H1 (cell line): Measurements from ENCODE around the gene ARID4B. TPM values are rescaled to one million over a fixed set of nuclear protein-coding genes. Genes with fewer than 3 reads are reported as not detected.

Experiments used
- CTCF ChIA-PET: fragments of 300-600 bp; sonication (Branson Sonifier 250); formaldehyde crosslinking; loops from one replicate; lab custom pipeline; 2021; ENCODE audit not compliant: partially characterized antibody; lab: Charles Lee
- POLR2A ChIA-PET: fragments of 300-600 bp; sonication (Branson Sonifier 250); formaldehyde crosslinking; loops from one replicate; lab custom pipeline; 2021; ENCODE audit warnings: inconsistent platforms; ENCODE audit not compliant: partially characterized antibody; lab: Charles Lee
- DNase-seq, 2 experiments: peaks; one replicate each; pipeline versions ENCODE4 v3.0.0 to v3.0.0-alpha.2; 2010 to 2022; ENCODE audit warnings: low spot score in 2 of 2, low read depth in 1 of 2, mixed read lengths in 1 of 2
- FAIRE-seq: peaks from 2 replicates; lab custom pipeline; 2011; peaks lifted over from hg19 to GRCh38; lab: Jason Lieb, UNC
- H2AFZ ChIP-seq: 2 replicates; pipeline ENCODE4 v1.8.1; 2012; ENCODE audit warnings: low read length, inconsistent platforms
- H2AK5ac ChIP-seq: 2 replicates; pipeline ENCODE4 v1.6.1; 2013; ENCODE audit warnings: low read depth, low read length
- H2BK120ac ChIP-seq: replicated peaks from 2 replicates; pipeline ENCODE3; 2013; ENCODE audit warnings: low read depth, low read length, inconsistent platforms
- H2BK12ac ChIP-seq: 2 replicates; pipeline ENCODE4 v1.6.1; 2013; ENCODE audit warnings: low read depth, low read length
- H2BK15ac ChIP-seq: 2 replicates; pipeline ENCODE4 v1.6.1; 2013; ENCODE audit warnings: low read length
- H2BK20ac ChIP-seq: 2 replicates; pipeline ENCODE4 v1.6.1; 2013; ENCODE audit warnings: low read length
- H2BK5ac ChIP-seq: 2 replicates; pipeline ENCODE4 v1.6.1; 2013; ENCODE audit warnings: low read depth, low read length
- H3K14ac ChIP-seq: 2 replicates; pipeline ENCODE4 v1.6.1; 2013; ENCODE audit warnings: inconsistent platforms; ENCODE audit not compliant: insufficient read length
- H3K18ac ChIP-seq: 2 replicates; pipeline ENCODE4 v1.6.1; 2013; ENCODE audit warnings: low read length; ENCODE audit errors: extremely low read depth
- H3K23ac ChIP-seq: 2 replicates; pipeline ENCODE4 v1.6.1; 2013; ENCODE audit warnings: inconsistent platforms; ENCODE audit not compliant: insufficient read length
- H3K23me2 ChIP-seq: 2 replicates; pipeline ENCODE4 v1.6.1; 2013; ENCODE audit warnings: low read depth, low read length
- H3K27ac ChIP-seq: 2 replicates; pipeline ENCODE4 v1.6.1; 2011; ENCODE audit warnings: low read depth, low read length, inconsistent platforms
- H3K27me3 ChIP-seq, 4 experiments: replicated peaks in 1 of 4; 1 replicate in 1 of 4; 2 replicates in 3 of 4; pipeline versions ENCODE4 v1.6.1 to v1.8.1; 2011 to 2013; ENCODE audit warnings: low read length in 3 of 4, mild to moderate bottlenecking in 3 of 4, inconsistent platforms in 2 of 4, mixed read lengths in 2 of 4, moderate library complexity in 1 of 4; ENCODE audit not compliant: control insufficient read depth in 3 of 4, insufficient read depth in 3 of 4; ENCODE audit errors: extremely low read depth in 1 of 4
- H3K36me3 ChIP-seq, 4 experiments: 2 replicates each; pipeline versions ENCODE4 v1.6.1 to v1.8.1; 2011 to 2013; ENCODE audit warnings: mild to moderate bottlenecking in 4 of 4, low read length in 3 of 4, moderate library complexity in 2 of 4, control low read depth in 1 of 4, inconsistent platforms in 1 of 4; ENCODE audit not compliant: insufficient read depth in 4 of 4, control insufficient read depth in 2 of 4
- H3K4ac ChIP-seq: replicated peaks from 2 replicates; pipeline ENCODE3; 2013; ENCODE audit warnings: low read length, low read depth, mixed read lengths, inconsistent platforms; ENCODE audit not compliant: insufficient read length
- H3K4me1 ChIP-seq, 4 experiments: replicated peaks in 1 of 4; 1 replicate in 1 of 4; 2 replicates in 3 of 4; pipeline versions ENCODE4 v1.6.1 to v1.8.1; 2011 to 2013; ENCODE audit warnings: low read length in 3 of 4, inconsistent platforms in 2 of 4, mixed read lengths in 1 of 4; ENCODE audit not compliant: insufficient read depth in 4 of 4, control insufficient read depth in 3 of 4
- H3K4me2 ChIP-seq, 2 experiments: 2 replicates each; pipeline versions ENCODE4 v1.6.1 to v1.8.1; 2011 to 2013; ENCODE audit warnings: low read depth in 2 of 2, low read length in 2 of 2, control low read depth in 1 of 2, inconsistent platforms in 1 of 2, mild to moderate bottlenecking in 1 of 2; ENCODE audit not compliant: insufficient read depth in 1 of 2
- H3K4me3 ChIP-seq, 4 experiments: fragments of 200-600, 300-600 bp in 1 of 4; sonication (generic), shearing (Covaris generic), sonication (Bioruptor Twin) in 1 of 4; 2 replicates each; pipeline versions ENCODE4 v1.5.1 to v1.8.1; 2011 to 2016; ENCODE audit warnings: low read length in 4 of 4, low read depth in 3 of 4, control low read depth in 2 of 4, inconsistent platforms in 2 of 4, mild to moderate bottlenecking in 2 of 4, mixed read lengths in 1 of 4, moderate library complexity in 1 of 4; ENCODE audit not compliant: insufficient read depth in 2 of 4; ENCODE audit errors: extremely low read depth in 1 of 4
- H3K56ac ChIP-seq: replicated peaks from 2 replicates; pipeline ENCODE3; 2013; ENCODE audit warnings: low read depth, mild to moderate bottlenecking, mixed read lengths, low read length, inconsistent platforms; ENCODE audit not compliant: insufficient read length
- H3K79me1 ChIP-seq: 2 replicates; pipeline ENCODE4 v1.6.1; 2013; ENCODE audit warnings: low read depth, low read length, control low read depth
- H3K79me2 ChIP-seq, 2 experiments: 2 replicates each; pipeline versions ENCODE4 v1.6.1 to v1.8.1; 2012 to 2013; ENCODE audit warnings: low read length in 2 of 2, mild to moderate bottlenecking in 2 of 2, inconsistent platforms in 1 of 2; ENCODE audit not compliant: insufficient read depth in 2 of 2, control insufficient read depth in 1 of 2
- H3K9ac ChIP-seq, 4 experiments: replicated peaks in 1 of 4; 1 replicate in 1 of 4; 2 replicates in 3 of 4; pipeline versions ENCODE4 v1.6.1 to v1.8.1; 2011 to 2013; ENCODE audit warnings: low read depth in 3 of 4, low read length in 3 of 4, control low read depth in 2 of 4, mild to moderate bottlenecking in 2 of 4, moderate library complexity in 2 of 4, inconsistent platforms in 1 of 4; ENCODE audit errors: extremely low read depth in 1 of 4
- H3K9me3 ChIP-seq, 2 experiments: 2 replicates each; pipeline versions ENCODE4 v1.6.1 to v1.8.1; 2012 to 2013; ENCODE audit warnings: mild to moderate bottlenecking in 2 of 2, moderate library complexity in 2 of 2, control low read depth in 1 of 2, inconsistent platforms in 1 of 2, low read depth in 1 of 2, low read length in 1 of 2, mixed read lengths in 1 of 2; ENCODE audit not compliant: insufficient read depth in 2 of 2
- H4K20me1 ChIP-seq, 2 experiments: replicated peaks in 1 of 2; 2 replicates each; pipeline versions ENCODE3 to v1.8.1; 2011 to 2013; ENCODE audit warnings: inconsistent platforms in 2 of 2, low read length in 2 of 2, mild to moderate bottlenecking in 1 of 2; ENCODE audit not compliant: insufficient read depth in 2 of 2, control insufficient read depth in 1 of 2
- H4K5ac ChIP-seq: 2 replicates; pipeline ENCODE4 v1.6.1; 2013; ENCODE audit warnings: low read length, low read depth, mixed read lengths, inconsistent platforms; ENCODE audit not compliant: insufficient read length
- H4K8ac ChIP-seq: 2 replicates; pipeline ENCODE4 v1.8.0; 2013; ENCODE audit warnings: mild to moderate bottlenecking, moderate library complexity, low read length, inconsistent platforms; ENCODE audit not compliant: insufficient read depth; ENCODE audit errors: extremely low read depth
- H4K91ac ChIP-seq: replicated peaks from 2 replicates; pipeline ENCODE3; 2013; ENCODE audit warnings: low read length, mixed read lengths, inconsistent platforms; ENCODE audit not compliant: insufficient read length
- EP300 ChIP-seq, 2 experiments: IDR thresholded peaks; 1 replicate in 1 of 2; 2 replicates in 1 of 2; pipeline ENCODE4 v1.6.1; 2011 to 2012; ENCODE audit warnings: low read depth in 2 of 2, low read length in 2 of 2, mild to moderate bottlenecking in 2 of 2, borderline replicate concordance in 1 of 2, inconsistent platforms in 1 of 2, moderate library complexity in 1 of 2
- HDAC6 ChIP-seq: IDR thresholded peaks from one replicate; pipeline ENCODE4 v1.7.1; 2012; ENCODE audit warnings: low read depth, mild to moderate bottlenecking, inconsistent platforms, low read length, moderate library complexity
- TBP ChIP-seq: IDR thresholded peaks from 2 replicates; pipeline ENCODE4 v1.6.1; 2011; ENCODE audit warnings: low read depth, low read length, improper control_type of control experiment
- WGBS, 2 experiments: shearing (Covaris generic) in 1 of 2; methylation state at CpG; one replicate each; pipeline versions ENCODE4 v1.1.6 to v1.1.7; 2013 to 2015; ENCODE audit warnings: low lambda C conversion rate in 2 of 2, mixed read lengths in 2 of 2, inconsistent platforms in 1 of 2, low coverage in 1 of 2, missing lambda C conversion rate in 1 of 2; ENCODE audit not compliant: insufficient replicate concordance in 2 of 2, insufficient coverage in 1 of 2, insufficient read length in 1 of 2; ENCODE audit errors: extremely low coverage in 1 of 2, missing lambda C conversion rate in 1 of 2; 5-methylcytosine and 5-hydroxymethylcytosine counted together
- polyA plus RNA-seq, 7 experiments: library from polyadenylated mRNA; depleted of rRNA in 3 of 7; stranded (reverse) in 5 of 7; unstranded in 2 of 7; fragments of >200 nt in 5 of 7; fragments of 200-250 nt in 2 of 7; gene quantifications; 1 replicate in 5 of 7; 2 replicates in 1 of 7; 4 replicates in 1 of 7; pipeline versions ENCODE4 v1.2.1 to v1.2.3, GENCODE V29; 2011 to 2013; ENCODE audit warnings: missing spikeins in 2 of 7, mixed read lengths in 2 of 7
- total RNA-seq: library from RNA; stranded (reverse); fragmentation: NEBNext Ultra II Directional; extraction: Animal tissue kit (Norgen Biotek cat#: 25700); gene quantifications from 2 replicates; pipeline ENCODE4 v1.2.1, GENCODE V29; 2021

ARID4B gene
- total and polyA plus RNA-seq, 2 of the 8 experiments (the other 6 are each of a cell fraction or from before 2014, with no cell fraction given): 5.1 to 28.8 TPM

- Histone ChIP-seq H4K5ac (no peak overlapping the region), H3K14ac (no peak overlapping the region), H3K79me1 (no peaks in the 10 kb centered on the region), H3K23ac (no peak overlapping the region), H3K9ac (no peak overlapping the region), H2BK20ac (no peak overlapping the region), H3K18ac (no peak overlapping the region), H2BK12ac (no peak overlapping the region), H3K4ac (no peak overlapping the region), H3K4me1 (peaks cover 0 to 3% (median 1%) of the 10 kb centered on the region in 4 experiments; a peak in 3 of 7 replicates), H3K4me2 (peak overlapping the region; percentile 52 to 96; a peak in 3 of 4 replicates), H3K27me3 (no peaks in the 10 kb centered on the region), H3K9me3 (no peaks in the 10 kb centered on the region), H2BK120ac (no peak overlapping the region), H3K79me2 (peaks cover 10 to 83% of the 10 kb centered on the region in 2 experiments; a peak in 3 of 4 replicates), H4K8ac (no peak overlapping the region), H3K27ac (no peak overlapping the region), H2AFZ (no peak overlapping the region), H3K4me3 (peak overlapping the region in 2 of 4 experiments; percentile 14 to 82; a peak in 3 of 8 replicates), H3K23me2 (peaks cover 5% of the 10 kb centered on the region), H2BK5ac (no peak overlapping the region), H2BK15ac (no peak overlapping the region), H4K20me1 (peaks cover 0 to 6% of the 10 kb centered on the region in 2 experiments), H4K91ac (no peak overlapping the region), H3K36me3 (peaks cover 0 to 8% (median 0%) of the 10 kb centered on the region in 4 experiments; a peak in 2 of 8 replicates), H3K56ac (no peak overlapping the region), H2AK5ac (no peak overlapping the region)
- 93% methylated on average over 5 of the region's 5 CpGs; no CpG with 5 or more reads in 1 of the 2 experiments for WGBS, 2 experiments
- ChIA-PET POLR2A (interaction anchor here (0.6 to 6.8 kb wide), 3 partner anchors 10 to 92 kb away, joined by 3 to 39 read pairs (median 5); no protein-coding TSS in a partner anchor), CTCF (interaction anchor here (0.9 to 5.1 kb wide), 4 partner anchors 20 to 85 kb away, joined by 3 to 34 read pairs (median 3); no protein-coding TSS in a partner anchor)
- no peak for DNase-seq
- no peak for TF ChIP-seq EP300 (IDR thresholded peaks at IDR 0.05; ENCODE audit: borderline replicate concordance in 1 of 2, low read depth in 2 of 2, low read length in 2 of 2)
- TF ChIP-seq TBP: no peak
- TF ChIP-seq HDAC6: no peak
- no peak for FAIRE-seq
Measured at GRCh38 chr1:235330918-235331285, 2.9 kb upstream of the ARID4B start.
